Peyer's patch (tissue), 4 donors: ENCODE results near the gene ST3GAL2.

Experiments
- CTCF ChIP-seq, 6 experiments: fragments of 450-650 bp in 4 of 6; fragments of 200-600 bp in 2 of 6; sonication (generic) in 1 of 6; IDR thresholded peaks; one replicate each; pipeline ENCODE4 v1.5.1; 2017 to 2019; ENCODE audit warnings: antibody characterized with exemption in 6 of 6, mild to moderate bottlenecking in 3 of 6, moderate library complexity in 1 of 6
- POLR2A ChIP-seq, 2 donors: fragments of 450-650 bp; IDR thresholded peaks; one replicate each; pipeline ENCODE4 v1.5.1; 2017; ENCODE audit warnings: antibody characterized with exemption in 2 of 2, mild to moderate bottlenecking in 2 of 2, moderate library complexity in 2 of 2

GRCh38 chr16:70337814-70338213, 101.1 kb downstream of the ST3GAL2 start:
- no peak for TF ChIP-seq CTCF (IDR thresholded peaks at IDR 0.05)
- no peak for TF ChIP-seq POLR2A (IDR thresholded peaks at IDR 0.05)
